ENCODE data around the gene FGGY. TPM values are rescaled to one million over a fixed set of nuclear protein-coding genes. Genes with fewer than 3 reads are reported as not detected.
A peak's percentile ranks its signal among the peaks of the same experiment; 100 is the strongest.

The FGGY gene
- total and polyA plus RNA-seq, 2 donors (not counting 1 experiment from before 2014, with no cell fraction given), result 6.1 to 38.5 TPM

- Histone ChIP-seq H4K20me1 (ENCODE audit: control insufficient read depth, insufficient read depth, low read length, poor library complexity, severe bottlenecking) (no peaks in the 10 kb centered on the region), H2AFZ (ENCODE audit: insufficient read depth, low read depth, low read length, poor library complexity, severe bottlenecking) (peak overlapping the region; percentile 86), H3K4me3 (ENCODE audit: control extremely low read depth in 1 of 5, extremely low read depth in 1 of 5, insufficient read depth in 1 of 5, low read depth in 2 of 5, low read length in 4 of 5) (peak overlapping the region in 4 of 5 experiments; percentile 63 to 92 (median 82)), H3K4me2 (replicated peaks; ENCODE audit: low read depth, low read length, poor library complexity, severe bottlenecking) (peak overlapping the region; percentile 84), H3K27me3 (replicated peaks in 1 of 4; ENCODE audit: control extremely low read depth in 1 of 4, control insufficient read depth in 3 of 4, insufficient read depth in 4 of 4, low read length in 3 of 4) (no peaks in the 10 kb centered on the region), H3K36me3 (replicated peaks in 1 of 2; ENCODE audit: control extremely low read depth in 1 of 2, control insufficient read depth in 1 of 2, extremely low read depth in 1 of 2, insufficient read depth in 2 of 2, low read length in 1 of 2) (no peaks in the 10 kb centered on the region), H3K9me3 (ENCODE audit: control extremely low read depth in 1 of 3, control insufficient read depth in 2 of 3, insufficient read depth in 1 of 3, low read length in 2 of 3) (no peaks in the 10 kb centered on the region), H3K79me2 (ENCODE audit: control insufficient read depth, insufficient read depth, low read length) (no peaks in the 10 kb centered on the region), H3K4me1 (ENCODE audit: control insufficient read depth in 2 of 2, insufficient read depth in 2 of 2, low read length in 2 of 2) (peaks cover 22 to 25% of the 10 kb centered on the region in 2 donors), H3K27ac (ENCODE audit: low read length in 2 of 2) (peak overlapping the region; percentile 65 to 98), H3K9ac (ENCODE audit: low read length) (peak overlapping the region; percentile 90)
- ATAC-seq (ENCODE audit: low read depth), result no peak
- no peaks in the 10 kb centered on the region for H3K9me3 Mint-ChIP-seq (ENCODE audit: insufficient read depth)
- no peaks in the 10 kb centered on the region for H3K27me3 Mint-ChIP-seq
- peak; percentile 24 for DNase-seq
- intact Hi-C loops (cut with micrococcal nuclease), result loop anchor here (1.0 to 10.0 kb wide), 12 partner anchors 23 to 519 kb away; partner anchors contain the start of genes HOOK1 and JUN
- TF ChIP-seq EZH2 (IDR thresholded peaks at IDR 0.05; ENCODE audit: borderline replicate concordance, insufficient read depth, low read depth, low read length, poor library complexity, severe bottlenecking) (no peak), CTCF (IDR thresholded peaks at IDR 0.05) (no peak)
- WGBS (ENCODE audit: insufficient coverage), result 86% methylated on average over 4 of the region's 4 CpGs
- POLR2A ChIA-PET, result interaction anchor here (0.7 to 2.6 kb wide), 4 partner anchors 26 to 512 kb away, joined by 3 to 25 read pairs (median 4); partner anchors contain the start of gene JUN
- peaks cover 50% of the 10 kb centered on the region for H3K4me1 Mint-ChIP-seq
- H3K4me3 Mint-ChIP-seq, result peak overlapping the region; percentile 91
- H3K27ac Mint-ChIP-seq, result peak overlapping the region; percentile 98
- CTCF ChIA-PET, result interaction anchor here (1.4 to 2.0 kb wide), 4 partner anchors 23 to 512 kb away, joined by 3 to 6 read pairs (median 4); partner anchors contain the start of gene JUN
These were observed 1.3 kb upstream of the FGGY start for GRCh38 chr1:59295618-59296017.

- no peak for TF ChIP-seq EZH2 (IDR thresholded peaks at IDR 0.05; ENCODE audit: borderline replicate concordance, insufficient read depth, low read depth, low read length, poor library complexity, severe bottlenecking)
- no peak for TF ChIP-seq CTCF (IDR thresholded peaks at IDR 0.05)
- Mint-ChIP-seq H3K4me3 (peak overlapping the region; percentile 91), H3K4me1 (peaks cover 30% of the 10 kb centered on the region), H3K27me3 (no peaks in the 10 kb centered on the region), H3K9me3 (ENCODE audit: insufficient read depth) (peaks cover 2% of the 10 kb centered on the region), H3K27ac (peak overlapping the region; percentile 98)
- WGBS (ENCODE audit: insufficient coverage), result 88% methylated on average over 1 of the region's 2 CpGs
- H3K4me1 ChIP-seq (ENCODE audit: control insufficient read depth in 2 of 2, insufficient read depth in 2 of 2, low read length in 2 of 2), result peaks cover 10 to 14% of the 10 kb centered on the region in 2 donors
- no peak overlapping the region for H3K9ac ChIP-seq (ENCODE audit: low read length)
- peak overlapping the region in 1 of 2 donors; percentile 98 for H3K27ac ChIP-seq (ENCODE audit: low read length in 2 of 2)
- CTCF ChIA-PET, result interaction anchor here (0.9 to 1.9 kb wide), 2 partner anchors 235 to 401 kb away, joined by 3 to 10 read pairs; no protein-coding TSS in a partner anchor
- intact Hi-C loops (cut with micrococcal nuclease), result loop anchor here (5.0 to 10.0 kb wide), 4 partner anchors 226 to 517 kb away; partner anchors contain the start of gene HOOK1
- DNase-seq (no peak), ATAC-seq (ENCODE audit: low read depth) (no peak)
- H4K20me1 ChIP-seq (ENCODE audit: control insufficient read depth, insufficient read depth, low read length, poor library complexity, severe bottlenecking), result no peaks in the 10 kb centered on the region
- no peaks in the 10 kb centered on the region for H3K9me3 ChIP-seq (ENCODE audit: control extremely low read depth in 1 of 3, control insufficient read depth in 2 of 3, insufficient read depth in 1 of 3, low read length in 2 of 3)
- peak overlapping the region; percentile 84 for H3K4me2 ChIP-seq (replicated peaks; ENCODE audit: low read depth, low read length, poor library complexity, severe bottlenecking)
- H3K27me3 ChIP-seq (replicated peaks in 1 of 4; ENCODE audit: control extremely low read depth in 1 of 4, control insufficient read depth in 3 of 4, insufficient read depth in 4 of 4, low read length in 3 of 4), result no peaks in the 10 kb centered on the region
- H3K4me3 ChIP-seq (ENCODE audit: control extremely low read depth in 1 of 5, extremely low read depth in 1 of 5, insufficient read depth in 1 of 5, low read depth in 2 of 5, low read length in 4 of 5), result no peak overlapping the region
- no peaks in the 10 kb centered on the region for H3K79me2 ChIP-seq (ENCODE audit: control insufficient read depth, insufficient read depth, low read length)
- H3K36me3 ChIP-seq (replicated peaks in 1 of 2; ENCODE audit: control extremely low read depth in 1 of 2, control insufficient read depth in 1 of 2, extremely low read depth in 1 of 2, insufficient read depth in 2 of 2, low read length in 1 of 2), result no peaks in the 10 kb centered on the region
- H2AFZ ChIP-seq (ENCODE audit: insufficient read depth, low read depth, low read length, poor library complexity, severe bottlenecking), result no peak overlapping the region
- POLR2A ChIA-PET, result interaction anchor here (1.8 kb wide), 1 partner anchor 26 kb away, joined by 8 read pairs; no protein-coding TSS in a partner anchor
These were observed 1.2 kb downstream of the FGGY start for GRCh38 chr1:59298026-59298583.
